Ishikawa (cell line): ENCODE data around the gene TBC1D24.

Experiments
- CEBPB ChIP-seq: IDR thresholded peaks from 2 replicates; pipeline ENCODE4 v1.6.1; 2012
- CREB1 ChIP-seq: IDR thresholded peaks from 2 replicates; pipeline ENCODE4 v1.6.1; 2012; ENCODE audit warnings: low read depth
- EGR1 ChIP-seq: IDR thresholded peaks from 2 replicates; pipeline ENCODE4 v1.6.1; 2012
- EP300 ChIP-seq: IDR thresholded peaks from 2 replicates; pipeline ENCODE4 v1.6.1; 2012; ENCODE audit warnings: borderline replicate concordance
- FOXM1 ChIP-seq: IDR thresholded peaks from 2 replicates; pipeline ENCODE4 v1.6.1; 2012; ENCODE audit warnings: low read depth, borderline replicate concordance
- MAX ChIP-seq: IDR thresholded peaks from 2 replicates; pipeline ENCODE4 v1.6.1; 2012
- NFIC ChIP-seq: IDR thresholded peaks from 2 replicates; pipeline ENCODE4 v1.6.1; 2012
- RAD21 ChIP-seq: IDR thresholded peaks from 2 replicates; pipeline ENCODE4 v1.6.1; 2012; ENCODE audit warnings: low read depth
- REST ChIP-seq: IDR thresholded peaks from 2 replicates; pipeline ENCODE4 v1.6.1; 2012; ENCODE audit warnings: low read depth, mild to moderate bottlenecking
- TAF1 ChIP-seq: IDR thresholded peaks from 2 replicates; pipeline ENCODE4 v1.6.1; 2012; ENCODE audit warnings: low read depth, mild to moderate bottlenecking
- TCF12 ChIP-seq: IDR thresholded peaks from 2 replicates; pipeline ENCODE4 v1.6.1; 2012; ENCODE audit warnings: low read depth
- USF1 ChIP-seq: IDR thresholded peaks from 2 replicates; pipeline ENCODE4 v1.6.1; 2012
- YY1 ChIP-seq: IDR thresholded peaks from 2 replicates; pipeline ENCODE4 v1.6.1; 2012; ENCODE audit warnings: low read depth
- ZBTB7A ChIP-seq: IDR thresholded peaks from 2 replicates; pipeline ENCODE4 v1.6.1; 2012; ENCODE audit warnings: low read depth

GRCh38 chr16:2467528-2468232 is 7.2 kb upstream of the TBC1D24 start:
- peak; percentile 67; the same call in 1 of the 2 replicates for TF ChIP-seq MAX
- no peak for TF ChIP-seq EP300
- TF ChIP-seq CREB1 = peak; percentile 47; the same call in 1 of the 2 replicates
- peak; percentile 6; the same call in 1 of the 2 replicates for TF ChIP-seq NFIC
- no peak for TF ChIP-seq CEBPB
- no peak for TF ChIP-seq REST
- TF ChIP-seq USF1 = no peak
- peak; percentile 63 for TF ChIP-seq ZBTB7A
- TF ChIP-seq TAF1 = no peak; the same call in 1 of the 2 replicates
- no peak for TF ChIP-seq YY1
- no peak for TF ChIP-seq FOXM1
- TF ChIP-seq RAD21 = no peak
- peak; percentile 45; the same call in 1 of the 2 replicates for TF ChIP-seq EGR1
- no peak for TF ChIP-seq TCF12
